ENCODE results near the gene DLL3. TPM values are rescaled to one million over a fixed set of nuclear protein-coding genes. Genes with fewer than 3 reads are reported as not detected.
A peak's percentile ranks its signal among the peaks of the same experiment; 100 is the strongest.

DLL3 gene
- total and polyA plus RNA-seq, 9 of the 15 experiments (the other 6 are each of a cell fraction or from before 2014, with no cell fraction given) = 0.80 to 6.3 (median 1.2) TPM

DNA sequence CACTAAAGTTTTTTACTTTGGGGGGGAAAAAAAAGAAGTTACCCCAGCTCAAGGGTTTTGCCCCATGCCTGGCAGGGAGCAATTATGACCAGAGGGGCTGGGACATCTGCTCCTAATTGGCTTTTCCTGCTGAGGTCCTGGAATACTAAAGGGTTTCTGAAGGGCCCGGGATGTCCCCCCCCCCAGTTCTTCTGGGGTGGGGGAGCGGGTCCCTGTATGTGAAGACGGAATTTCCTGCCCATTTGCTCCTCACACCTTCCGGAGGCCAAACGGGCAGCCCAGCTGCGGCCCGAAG lies 1.1 kb upstream of the DLL3 start:
- ChIA-PET CTCF (ENCODE audit: low intra/inter-chr PET ratio) (interaction anchor here (0.7 to 1.5 kb wide), 2 partner anchors 35 to 58 kb away, joined by 3 to 11 read pairs; partner anchors contain the start of gene EID2B), POLR2A (interaction anchor here (0.7 to 2.6 kb wide), 4 partner anchors 17 to 89 kb away, joined by 3 to 15 read pairs (median 6); partner anchors contain the start of genes RPS16 and TIMM50)
- H2AFZ ChIP-seq (ENCODE audit: low read depth, low read length) = peak overlapping the region; percentile 97
- no peaks in the 10 kb centered on the region for H3K9me3 ChIP-seq (replicated peaks; ENCODE audit: control insufficient read depth, insufficient read depth, low read depth, low read length)
- H3K4me3 ChIP-seq = peak overlapping the region; percentile 22
- TF ChIP-seq, protein P1, sequence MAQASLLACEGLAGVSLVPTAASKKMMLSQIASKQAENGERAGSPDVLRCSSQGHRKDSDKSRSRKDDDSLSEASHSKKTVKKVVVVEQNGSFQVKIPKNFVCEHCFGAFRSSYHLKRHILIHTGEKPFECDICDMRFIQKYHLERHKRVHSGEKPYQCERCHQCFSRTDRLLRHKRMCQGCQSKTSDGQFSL (CRISPR knock-in tag; IDR thresholded peaks at IDR 0.05) = 0 out of 2 replicates have a peak, but pooled peaks have one; percentile 42
- TF ChIP-seq, protein P1 (tag; IDR thresholded peaks at IDR 0.05) = no peak
- TF ChIP-seq RB1 (IDR thresholded peaks at IDR 0.05; ENCODE audit: low read depth) = no peak
- TF ChIP-seq, protein P2, sequence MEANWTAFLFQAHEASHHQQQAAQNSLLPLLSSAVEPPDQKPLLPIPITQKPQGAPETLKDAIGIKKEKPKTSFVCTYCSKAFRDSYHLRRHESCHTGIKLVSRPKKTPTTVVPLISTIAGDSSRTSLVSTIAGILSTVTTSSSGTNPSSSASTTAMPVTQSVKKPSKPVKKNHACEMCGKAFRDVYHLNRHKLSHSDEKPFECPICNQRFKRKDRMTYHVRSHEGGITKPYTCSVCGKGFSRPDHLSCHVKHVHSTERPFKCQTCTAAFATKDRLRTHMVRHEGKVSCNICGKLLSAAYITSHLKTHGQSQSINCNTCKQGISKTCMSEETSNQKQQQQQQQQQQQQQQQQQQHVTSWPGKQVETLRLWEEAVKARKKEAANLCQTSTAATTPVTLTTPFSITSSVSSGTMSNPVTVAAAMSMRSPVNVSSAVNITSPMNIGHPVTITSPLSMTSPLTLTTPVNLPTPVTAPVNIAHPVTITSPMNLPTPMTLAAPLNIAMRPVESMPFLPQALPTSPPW (CRISPR knock-in tag; IDR thresholded peaks at IDR 0.05) = peak; percentile 75; the same call in 1 of the 2 replicates
- no peak for TF ChIP-seq EGR1 (conservative IDR thresholded peaks at IDR 0.05)
- TF ChIP-seq CBFA2T2 (conservative IDR thresholded peaks at IDR 0.05) = 0 out of 2 replicates have a peak, but pooled peaks have one; percentile 20
- TF ChIP-seq L3MBTL2 (IDR thresholded peaks at IDR 0.05) = peak; percentile 76; the same call in 1 of the 2 replicates
- 0 out of 2 replicates have a peak, but pooled peaks have one; percentile 43 for TF ChIP-seq ZKSCAN8 (CRISPR knock-in tag; IDR thresholded peaks at IDR 0.05)
- TF ChIP-seq ZNF766 (CRISPR knock-in tag; conservative IDR thresholded peaks at IDR 0.05) = no peak
- 0 out of 2 replicates have a peak, but pooled peaks have one; percentile 34 for TF ChIP-seq CBFA2T3 (IDR thresholded peaks at IDR 0.05)
- TF ChIP-seq PCBP1 (IDR thresholded peaks at IDR 0.05; ENCODE audit: low read depth, low read length, poor library complexity, severe bottlenecking) = peak; percentile 57
- no peaks in the 10 kb centered on the region for H3K27me3 ChIP-seq (ENCODE audit: control insufficient read depth in 2 of 2, insufficient read depth in 2 of 2, low read length in 2 of 2)
- intact Hi-C loops (cut with micrococcal nuclease) = loop anchor here (5.0 kb wide), 1 partner anchor 175 kb away; no protein-coding TSS in a partner anchor
- H3K27ac ChIP-seq (ENCODE audit: extremely low read depth, low read depth, low read length) = no peak overlapping the region
- in situ Hi-C loops (cut with MboI) = no loop called here
- H3K9me1 ChIP-seq (ENCODE audit: control insufficient read depth, insufficient read depth, low read length) = no peaks in the 10 kb centered on the region
- peak overlapping the region in 1 of 2 experiments; percentile 76; a peak in 2 of 4 replicates for H3K9ac ChIP-seq (ENCODE audit: insufficient read depth in 1 of 2, low read depth in 2 of 2, low read length in 2 of 2)
- no peaks in the 10 kb centered on the region for H3K36me3 ChIP-seq (ENCODE audit: control insufficient read depth, insufficient read depth, low read length)
- H3K4me2 ChIP-seq (ENCODE audit: insufficient read depth, low read length) = peak overlapping the region; percentile 82; the same call in 1 of the 2 replicates
- no peaks in the 10 kb centered on the region for H3K79me2 ChIP-seq (ENCODE audit: control insufficient read depth, insufficient read depth, low read length)
- H4K20me1 ChIP-seq (replicated peaks; ENCODE audit: control insufficient read depth, insufficient read depth, low read length) = no peaks in the 10 kb centered on the region
- DNase-seq (ENCODE audit: extremely low read depth in 1 of 4, low spot score in 3 of 4) (no peak), ATAC-seq (no peak; the same call in 2 of the 3 replicates), FAIRE-seq (peak; percentile 61)
- BruUV-seq (replicated peaks) = no TSS peak
- peaks cover 9 to 24% of the 10 kb centered on the region in 2 experiments; a peak in 4 of 5 replicates for H3K4me1 ChIP-seq (replicated peaks in 1 of 2; ENCODE audit: control insufficient read depth in 2 of 2, insufficient read depth in 2 of 2, low read length in 2 of 2)
- WGBS (ENCODE audit: insufficient coverage, low coverage, missing lambda C conversion rate) = 0% methylated on average over 7 of the region's 7 CpGs

Data from K562 (cell line).